GM18858 (cell line): ENCODE results near the gene NXPH3.

ENCODE experiments used
- ATAC-seq: cut with Tn5 transposase; IDR thresholded peaks from one replicate; pipeline ENCODE4 v1.9.1; 2021; ENCODE audit not compliant: unreplicated experiment

The NXPH3 gene

DNA sequence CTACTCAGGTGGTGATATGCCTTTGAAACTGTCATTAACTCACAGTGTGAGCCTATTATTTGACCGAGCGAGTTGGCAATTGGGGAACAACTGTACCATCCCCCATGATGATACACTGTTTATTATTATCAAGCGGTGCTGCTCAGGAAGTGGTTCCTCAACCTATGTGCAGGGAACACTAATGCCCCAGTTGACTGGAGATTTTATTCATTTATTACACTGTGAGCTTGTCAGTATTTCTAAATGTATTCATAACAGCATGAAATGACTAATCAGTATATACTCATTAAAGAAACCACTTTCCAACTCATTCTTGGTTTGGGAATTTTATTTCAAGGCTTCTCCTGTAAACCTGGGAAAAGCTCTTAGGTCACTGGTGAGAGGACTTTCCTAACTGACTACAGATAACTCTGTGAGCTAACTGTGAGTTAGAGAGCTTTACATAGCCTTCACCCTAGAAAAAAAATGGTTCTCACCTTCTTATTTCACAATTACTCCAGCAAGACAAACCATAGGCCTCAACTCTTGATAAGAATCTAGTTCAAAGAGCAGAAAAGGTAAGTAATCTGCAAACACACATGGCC, 42.4 kb downstream of the NXPH3 start:
- no peak for ATAC-seq

DNA sequence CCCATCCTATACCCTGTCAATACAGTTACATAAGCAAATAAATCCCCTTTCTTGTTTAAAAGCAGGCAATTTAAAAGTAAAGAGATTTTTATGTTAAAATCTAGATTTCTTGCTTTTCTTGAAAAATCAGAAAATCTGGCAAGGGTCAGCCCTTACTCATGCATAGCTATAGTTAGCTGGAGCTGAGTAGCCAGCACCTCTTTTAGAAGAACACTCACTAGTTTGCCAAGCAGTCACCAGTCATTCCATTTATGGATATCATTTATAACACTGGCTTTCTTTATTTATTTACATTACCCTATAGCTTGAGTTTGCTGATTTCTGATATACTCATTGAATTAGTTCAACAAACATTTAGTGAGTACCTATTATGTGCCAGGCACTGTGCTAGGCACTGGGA, 45.7 kb downstream of the NXPH3 start:
- no peak for ATAC-seq

DNA sequence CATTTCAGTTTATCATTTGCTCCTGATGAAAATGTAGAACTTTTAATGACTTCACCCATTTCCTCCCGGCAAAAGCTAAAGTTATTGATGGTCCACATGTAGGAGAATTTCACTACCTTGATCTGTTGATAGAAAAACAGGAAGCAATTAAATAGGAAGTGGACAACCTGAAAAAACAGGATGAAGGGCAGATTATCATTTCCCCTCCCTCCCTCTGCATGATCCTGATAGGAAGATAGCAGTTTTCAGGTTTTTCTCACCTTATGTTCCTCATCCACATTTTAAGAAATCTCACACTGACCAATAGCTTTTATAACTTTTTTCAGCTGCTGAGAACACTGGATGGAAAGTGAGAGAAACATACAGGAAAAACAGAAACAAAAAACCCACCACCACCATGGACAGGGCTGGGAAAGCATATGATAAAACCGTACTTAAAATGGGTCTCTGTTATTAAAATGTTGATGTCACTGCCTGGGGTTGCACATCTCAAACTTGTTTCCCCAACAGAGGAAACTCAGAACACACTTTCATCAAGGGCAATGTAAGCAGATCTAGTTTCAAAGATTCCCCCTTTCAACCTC, 46.4 kb downstream of the NXPH3 start:
- no peak for ATAC-seq

DNA sequence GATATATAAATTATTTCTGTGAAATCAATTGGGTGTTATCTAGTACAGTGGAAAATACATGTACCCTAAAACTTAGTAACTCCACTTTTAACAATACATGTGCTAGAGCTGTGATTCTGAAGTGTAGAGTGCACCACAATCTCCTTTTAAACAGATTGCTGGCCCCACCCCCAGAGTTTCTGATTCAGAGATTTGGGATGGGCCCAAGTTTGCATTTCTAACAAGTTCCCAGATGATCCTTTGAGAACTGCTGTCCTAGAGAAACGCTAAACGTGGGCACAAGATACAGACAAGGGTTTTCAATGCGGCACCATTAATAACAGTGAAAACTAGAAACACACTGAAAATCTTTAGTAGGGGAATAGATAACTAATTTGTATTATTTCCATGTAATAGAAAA, 49.2 kb downstream of the NXPH3 start:
- ATAC-seq, result no peak

DNA sequence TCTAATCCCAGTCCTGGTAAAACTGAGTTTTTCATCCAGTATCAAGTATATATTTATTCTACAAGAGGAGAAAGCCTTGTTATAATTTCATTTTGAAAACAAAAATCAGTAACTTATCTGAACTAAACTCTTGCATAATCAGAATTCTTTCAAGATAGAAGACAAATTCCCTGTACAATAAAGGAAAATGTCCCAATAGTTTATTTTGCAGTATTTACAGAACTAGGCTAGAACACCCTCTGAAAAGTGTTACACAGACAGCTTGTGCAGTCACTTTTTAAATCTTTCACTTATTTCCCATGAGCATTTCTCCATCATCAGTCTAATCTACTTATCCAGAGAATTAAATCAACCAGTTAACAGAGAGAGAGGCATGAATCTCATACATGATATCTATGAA, 53.8 kb downstream of the NXPH3 start:
- ATAC-seq, result no peak

DNA sequence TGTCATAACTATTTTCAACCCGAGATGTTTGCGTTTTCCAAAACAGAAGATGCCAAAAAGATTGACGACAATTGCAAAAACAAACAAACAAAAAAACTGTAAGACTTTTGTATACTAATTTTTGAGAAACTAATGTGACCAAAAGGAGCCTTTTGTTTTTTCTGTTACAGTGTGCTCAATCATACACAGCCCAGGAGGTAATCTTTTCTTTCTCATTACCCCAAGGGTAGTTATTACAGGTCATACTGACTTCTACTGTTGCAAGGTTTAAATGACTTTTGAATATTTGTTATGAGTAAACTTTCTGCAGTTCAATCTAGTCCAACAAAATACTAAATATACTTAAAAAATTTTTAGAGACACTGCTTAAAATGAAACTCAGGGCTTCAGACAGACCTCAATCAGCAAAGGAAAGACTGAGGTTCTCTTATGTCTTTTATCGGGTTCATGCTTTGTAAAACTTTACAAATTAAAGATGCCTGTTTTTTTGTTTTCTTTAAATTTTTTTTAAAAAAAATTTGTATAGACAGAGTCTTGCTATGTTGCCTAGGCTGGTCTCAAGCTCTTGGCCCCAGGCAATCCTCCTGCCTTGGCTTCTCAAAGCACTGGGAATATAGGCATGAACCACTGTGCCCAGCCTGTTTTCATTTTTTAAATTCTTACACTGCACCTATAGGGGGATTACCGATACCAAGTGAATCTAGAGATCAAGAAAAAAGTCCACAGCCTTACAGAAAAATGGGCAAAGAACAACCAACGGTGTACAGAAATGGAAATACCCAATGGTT, 54.6 kb downstream of the NXPH3 start:
- no peak for ATAC-seq

DNA sequence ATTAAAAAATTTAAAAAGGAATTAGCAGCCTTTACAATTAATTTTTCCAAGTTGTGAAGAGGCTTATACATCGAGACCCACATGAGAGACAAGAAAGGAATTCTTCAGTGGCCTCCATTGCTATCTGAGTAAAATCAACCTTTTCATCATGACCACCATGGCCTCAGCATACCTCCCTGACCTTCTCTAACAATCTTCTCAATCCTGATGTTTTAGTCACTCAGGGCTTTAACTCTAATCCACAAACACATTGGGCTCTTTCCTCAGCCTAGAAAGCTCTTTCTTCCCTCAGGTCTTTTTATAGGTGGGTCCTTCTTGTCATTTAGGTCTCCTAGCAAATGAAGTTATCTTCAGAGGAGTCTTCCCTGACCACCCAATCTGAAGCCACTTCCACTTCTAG, 55.8 kb downstream of the NXPH3 start:
- no peak for ATAC-seq
